HEK293T (cell line): ENCODE data around the gene AFTPH.

Experiments used
- CTCF ChIA-PET: fragments of 350-600 bp; formaldehyde crosslinking; extraction: SDS; loops from one replicate; lab custom pipeline; 2021; ENCODE audit warnings: antibody characterized with exemption, inconsistent platforms; lab: Yijun Ruan, JAX
- POLR2A ChIA-PET: fragments of 350-600 bp; formaldehyde crosslinking; extraction: SDS; loops from one replicate; lab custom pipeline; 2020; ENCODE audit warnings: antibody characterized with exemption, inconsistent platforms; lab: Yijun Ruan, JAX
- DNase-seq: peaks from one replicate; pipeline ENCODE4 v3.0.0; 2012; ENCODE audit warnings: mixed read lengths; ENCODE audit errors: extremely low spot score
- ARNT ChIP-seq: fragments of 450-650 bp; IDR thresholded peaks from 2 replicates; pipeline ENCODE4 v1.6.1; 2017; ENCODE audit warnings: mild to moderate bottlenecking
- BHLHE40 ChIP-seq: fragments of 450-650 bp; IDR thresholded peaks from 2 replicates; pipeline ENCODE4 v1.6.1; 2016; ENCODE audit warnings: mild to moderate bottlenecking, moderate library complexity, borderline replicate concordance
- CTBP1 ChIP-seq: fragments of 450-650 bp; IDR thresholded peaks from 2 replicates; pipeline ENCODE4 v1.6.1; 2016; ENCODE audit warnings: borderline replicate concordance
- ELF4 ChIP-seq: fragments of 450-650 bp; IDR thresholded peaks from 2 replicates; pipeline ENCODE4 v1.6.1; 2017; ENCODE audit warnings: antibody characterized with exemption
- FOXA1 ChIP-seq: fragments of 450-650 bp; IDR thresholded peaks from 2 replicates; pipeline ENCODE4 v1.6.1; 2016; ENCODE audit warnings: mild to moderate bottlenecking
- FOXK2 ChIP-seq: fragments of 450-650 bp; IDR thresholded peaks from 2 replicates; pipeline ENCODE4 v1.6.1; 2016; ENCODE audit warnings: mild to moderate bottlenecking
- FOXM1 ChIP-seq: fragments of 450-650 bp; IDR thresholded peaks from 2 replicates; pipeline ENCODE4 v1.6.1; 2017; ENCODE audit warnings: mild to moderate bottlenecking, borderline replicate concordance
- HDGF ChIP-seq: fragments of 450-650 bp; IDR thresholded peaks from 2 replicates; pipeline ENCODE4 v1.6.1; 2017; ENCODE audit warnings: antibody characterized with exemption, borderline replicate concordance
- L3MBTL2 ChIP-seq: fragments of 450-650 bp; conservative IDR thresholded peaks from 2 replicates; pipeline ENCODE4 v1.6.1; 2016; ENCODE audit warnings: mild to moderate bottlenecking
- LEF1 ChIP-seq: fragments of 450-650 bp; IDR thresholded peaks from 2 replicates; pipeline ENCODE4 v1.6.1; 2017; ENCODE audit warnings: mild to moderate bottlenecking, borderline replicate concordance
- NFRKB ChIP-seq: fragments of 450-650 bp; IDR thresholded peaks from 2 replicates; pipeline ENCODE4 v1.6.1; 2016; ENCODE audit warnings: mild to moderate bottlenecking, moderate library complexity
- PKNOX1 ChIP-seq: fragments of 450-650 bp; IDR thresholded peaks from 2 replicates; pipeline ENCODE4 v1.6.1; 2016
- SP1 ChIP-seq: fragments of 450-650 bp; IDR thresholded peaks from 2 replicates; pipeline ENCODE4 v1.6.1; 2017
- SUZ12 ChIP-seq: fragments of 450-650 bp; IDR thresholded peaks from 2 replicates; pipeline ENCODE4 v1.6.1; 2016; ENCODE audit warnings: mild to moderate bottlenecking
- TARDBP ChIP-seq: fragments of 450-650 bp; IDR thresholded peaks from 2 replicates; pipeline ENCODE4 v1.6.1; 2016
- ZNF384 ChIP-seq: fragments of 450-650 bp; IDR thresholded peaks from 2 replicates; pipeline ENCODE4 v1.6.1; 2016

The AFTPH gene

GRCh38 chr2:64581018-64581417 lies 56.9 kb downstream of the AFTPH start:
- no peak for DNase-seq
- ChIA-PET POLR2A (no interaction called here), CTCF (no interaction called here)
- no peak for TF ChIP-seq ZNF384
- TF ChIP-seq SUZ12, result no peak
- TF ChIP-seq NFRKB, result no peak
- no peak for TF ChIP-seq ELF4
- no peak for TF ChIP-seq FOXM1
- no peak for TF ChIP-seq FOXA1
- TF ChIP-seq HDGF, result no peak
- TF ChIP-seq ARNT, result no peak
- no peak for TF ChIP-seq BHLHE40
- no peak for TF ChIP-seq L3MBTL2
- TF ChIP-seq SP1, result no peak
- no peak for TF ChIP-seq CTBP1
- TF ChIP-seq PKNOX1, result no peak

GRCh38 chr2:64581777-64582539 lies 57.8 kb downstream of the AFTPH start:
- no peak for DNase-seq
- POLR2A ChIA-PET, result no interaction called here
- no peak for TF ChIP-seq PKNOX1
- TF ChIP-seq NFRKB, result no peak
- TF ChIP-seq FOXK2, result no peak
- TF ChIP-seq SP1, result no peak
- no peak for TF ChIP-seq FOXM1
- TF ChIP-seq ZNF384, result no peak
- TF ChIP-seq TARDBP, result no peak
- no peak for TF ChIP-seq SUZ12
- TF ChIP-seq ARNT, result no peak
- TF ChIP-seq CTBP1, result no peak
- no peak for TF ChIP-seq BHLHE40
- TF ChIP-seq FOXA1, result no peak
- no peak for TF ChIP-seq L3MBTL2
- TF ChIP-seq ELF4, result no peak
- TF ChIP-seq LEF1, result no peak
- no peak for TF ChIP-seq HDGF
- CTCF ChIA-PET, result interaction anchor here (1.0 kb wide), 1 partner anchor 251 kb away, joined by 4 read pairs; no protein-coding TSS in a partner anchor

GRCh38 chr2:64582774-64583340 lies 58.7 kb downstream of the AFTPH start:
- DNase-seq, result no peak
- ChIA-PET POLR2A (no interaction called here), CTCF (interaction anchor here (1.0 kb wide), 1 partner anchor 252 kb away, joined by 4 read pairs; no protein-coding TSS in a partner anchor)
- TF ChIP-seq ARNT (no peak), NFRKB (no peak), HDGF (no peak), ELF4 (no peak), ZNF384 (no peak), BHLHE40 (no peak), TARDBP (no peak), SP1 (no peak), CTBP1 (no peak)

GRCh38 chr2:64586054-64586453 lies 61.9 kb downstream of the AFTPH start:
- ChIA-PET CTCF (interaction anchor here (0.7 to 1.6 kb wide), 2 partner anchors 287 to 470 kb away, joined by 3 to 5 read pairs; partner anchors contain the start of gene CEP68), POLR2A (no interaction called here)
- no peak for TF ChIP-seq TARDBP
- TF ChIP-seq BHLHE40, result no peak
- no peak for TF ChIP-seq NFRKB
- no peak for TF ChIP-seq HDGF
- no peak for TF ChIP-seq FOXA1
- TF ChIP-seq ARNT, result no peak
- peak; percentile 23; the same call in 1 of the 2 replicates for TF ChIP-seq PKNOX1
- no peak for DNase-seq

- DNase-seq, result peak; percentile 51
- ChIA-PET POLR2A (interaction anchor here (0.8 kb wide), 1 partner anchor 256 kb away, joined by 3 read pairs; no protein-coding TSS in a partner anchor), CTCF (interaction anchor here (0.6 to 1.6 kb wide), 5 partner anchors 36 to 286 kb away, joined by 3 to 9 read pairs (median 4); no protein-coding TSS in a partner anchor)
- TF ChIP-seq SUZ12 (no peak), FOXA1 (no peak), CTBP1 (no peak), ARNT (no peak), TARDBP (no peak), L3MBTL2 (no peak), HDGF (no peak), NFRKB (no peak), BHLHE40 (no peak), LEF1 (no peak), ELF4 (no peak), ZNF384 (no peak), FOXK2 (no peak), PKNOX1 (no peak), SP1 (no peak), FOXM1 (no peak)
These were observed 62.9 kb downstream of the AFTPH start for GRCh38 chr2:64586883-64587481.
